K562 (cell line): ENCODE results near the gene PDCD1. TPM values are rescaled to one million over a fixed set of nuclear protein-coding genes. Genes with fewer than 3 reads are reported as not detected.

Experiments used
- FOXA3 ChIP-seq, 2 experiments: fragments of 450-650 bp in 1 of 2; sonication (generic) in 1 of 2; formaldehyde crosslinking; IDR thresholded peaks in 1 of 2; conservative IDR thresholded peaks in 1 of 2; 2 replicates each; pipeline versions ENCODE4 v1.4.0 to v1.8.0; 2020 to 2022; ENCODE audit warnings: mild to moderate bottlenecking in 2 of 2, missing genetic modification reagents in 1 of 2
- KHSRP ChIP-seq: fragments of 450-650 bp; IDR thresholded peaks from 2 replicates; pipeline ENCODE4 v1.6.1; 2017
- NFRKB ChIP-seq: fragments of 450-650 bp; IDR thresholded peaks from 2 replicates; pipeline ENCODE4 v1.6.1; 2016; ENCODE audit warnings: low read depth
- POLR2B ChIP-seq: fragments of 450-650 bp; IDR thresholded peaks from 2 replicates; pipeline ENCODE4 v1.6.1; 2018; ENCODE audit warnings: low read depth; ENCODE audit not compliant: partially characterized antibody
- PTTG1 ChIP-seq: fragments of 450-650 bp; IDR thresholded peaks from 2 replicates; pipeline ENCODE4 v1.6.1; 2016; ENCODE audit warnings: low read depth, mild to moderate bottlenecking, missing genetic modification characterization, missing compliant biosample characterization
- RBM15 ChIP-seq: fragments of 200-400 bp; formaldehyde crosslinking; IDR thresholded peaks from 2 replicates; pipeline ENCODE4 v1.6.1; 2018; ENCODE audit warnings: mild to moderate bottlenecking, low read length, moderate library complexity; ENCODE audit not compliant: insufficient read depth
- ZBTB26 ChIP-seq: fragments of 450-650 bp; formaldehyde crosslinking; IDR thresholded peaks from 2 replicates; pipeline ENCODE4 v1.4.0; 2022; ENCODE audit warnings: missing genetic modification characterization
- ZBTB34 ChIP-seq: fragments of 250-450 bp; sonication (Bioruptor Pico); IDR thresholded peaks from 2 replicates; pipeline ENCODE4 v1.8.0; 2021; ENCODE audit warnings: mild to moderate bottlenecking, moderate library complexity
- ZNF239 ChIP-seq: fragments of 250-450 bp; sonication (Bioruptor Pico); IDR thresholded peaks from 2 replicates; pipeline ENCODE4 v1.4.0; 2020; ENCODE audit warnings: mild to moderate bottlenecking
- ZNF384 ChIP-seq: IDR thresholded peaks from 2 replicates; pipeline ENCODE4 v1.6.1; 2012; ENCODE audit warnings: low read depth, low read length, improper control_type of control experiment
- polyA plus RNA-seq, 8 experiments: library from polyadenylated mRNA; depleted of rRNA in 4 of 8; stranded (reverse) in 5 of 8; unstranded in 3 of 8; fragments of >200 nt; fragmentation: Nextera tagmentation in 2 of 8; fragmentation: Illumina TruSeq in 1 of 8; extraction: Ambion mirVana in 2 of 8; extraction: Trizol in 1 of 8; gene quantifications; 2 replicates each; pipeline versions ENCODE4 v1.2.1 to v1.2.3, GENCODE V29; 2011 to 2014; ENCODE audit warnings: inconsistent platforms in 1 of 8, missing spikeins in 1 of 8
- total RNA-seq, 7 experiments: library from RNA; depleted of rRNA in 6 of 7; stranded (reverse); fragments of >200 nt in 6 of 7; fragmentation: Illumina TruSeq in 2 of 7; extraction: Trizol in 2 of 7; gene quantifications; 2 replicates each; pipeline versions ENCODE4 v1.2.1 to v1.2.3, GENCODE V29; 2011 to 2021; ENCODE audit warnings: low replicate concordance in 1 of 7
- TF ChIP-seq, protein P1 (sequence below): sonication (generic); formaldehyde crosslinking; IDR thresholded peaks from 2 replicates; pipeline ENCODE4 v1.8.0; 2022; ENCODE audit warnings: mild to moderate bottlenecking, missing genetic modification reagents
- TF ChIP-seq, protein P2 (sequence below): IDR thresholded peaks from 2 replicates; pipeline ENCODE4 v1.6.1; 2014; ENCODE audit warnings: antibody characterized with exemption

The PDCD1 gene
- total and polyA plus RNA-seq, 9 of the 15 experiments (the other 6 are each of a cell fraction or from before 2014, with no cell fraction given), result 0.15 to 2.5 (median 1.0) TPM; not detected in 2

DNA sequence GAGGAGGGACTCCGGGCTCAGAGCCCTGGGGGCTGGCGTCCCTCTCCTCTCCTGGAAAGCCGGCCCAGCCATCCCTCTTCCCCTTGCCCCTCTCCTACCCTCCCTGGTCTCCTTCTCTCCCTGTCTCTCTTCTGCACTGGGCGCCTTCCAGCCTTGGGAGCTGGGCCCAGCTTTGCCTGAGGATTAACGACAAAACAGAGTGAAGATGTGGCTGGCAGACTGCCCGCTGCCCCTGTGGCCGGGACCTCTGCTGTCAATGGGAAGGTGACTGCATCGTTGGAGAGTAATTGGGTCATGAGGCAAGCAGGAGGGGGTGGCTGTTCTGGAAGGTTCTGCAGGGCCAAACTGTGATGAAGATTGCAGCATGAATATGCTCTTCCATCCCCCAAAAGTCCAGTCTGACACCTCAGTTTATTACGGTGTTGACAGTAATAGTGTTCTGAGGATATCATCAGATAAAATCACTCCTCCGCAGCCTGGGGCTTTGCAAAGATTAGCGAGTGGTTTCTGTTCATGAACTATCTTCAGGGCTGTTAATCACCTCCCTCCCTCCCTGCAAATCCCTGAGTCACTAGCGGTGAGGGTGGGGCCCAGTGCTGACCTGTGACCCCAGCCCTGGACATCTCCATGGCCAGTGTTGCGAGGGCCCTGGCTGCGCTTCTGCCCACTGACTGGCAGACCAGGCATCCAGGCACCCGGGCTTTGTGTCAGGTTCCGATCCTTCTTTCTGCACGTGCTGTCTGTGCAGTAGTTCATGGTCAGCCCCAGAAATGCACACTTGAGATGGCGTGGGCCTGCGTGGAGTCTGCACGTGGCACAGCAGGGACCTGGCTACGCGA is 33.8 kb upstream of the PDCD1 start (continued):
- no peak for TF ChIP-seq NFRKB
- TF ChIP-seq KHSRP, result no peak
- no peak for TF ChIP-seq ZBTB34 (CRISPR knock-in tag)
- no peak for TF ChIP-seq FOXA3 (CRISPR knock-in tag; conservative IDR thresholded peaks at IDR 0.05 in 1 of 2, IDR thresholded peaks at IDR 0.05 in 1 of 2)
- TF ChIP-seq, protein P1, sequence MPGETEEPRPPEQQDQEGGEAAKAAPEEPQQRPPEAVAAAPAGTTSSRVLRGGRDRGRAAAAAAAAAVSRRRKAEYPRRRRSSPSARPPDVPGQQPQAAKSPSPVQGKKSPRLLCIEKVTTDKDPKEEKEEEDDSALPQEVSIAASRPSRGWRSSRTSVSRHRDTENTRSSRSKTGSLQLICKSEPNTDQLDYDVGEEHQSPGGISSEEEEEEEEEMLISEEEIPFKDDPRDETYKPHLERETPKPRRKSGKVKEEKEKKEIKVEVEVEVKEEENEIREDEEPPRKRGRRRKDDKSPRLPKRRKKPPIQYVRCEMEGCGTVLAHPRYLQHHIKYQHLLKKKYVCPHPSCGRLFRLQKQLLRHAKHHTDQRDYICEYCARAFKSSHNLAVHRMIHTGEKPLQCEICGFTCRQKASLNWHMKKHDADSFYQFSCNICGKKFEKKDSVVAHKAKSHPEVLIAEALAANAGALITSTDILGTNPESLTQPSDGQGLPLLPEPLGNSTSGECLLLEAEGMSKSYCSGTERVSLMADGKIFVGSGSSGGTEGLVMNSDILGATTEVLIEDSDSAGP (CRISPR knock-in tag), result no peak
- TF ChIP-seq ZNF384, result no peak
- no peak for TF ChIP-seq ZBTB26 (CRISPR knock-in tag)
- no peak for TF ChIP-seq PTTG1 (tag)
- TF ChIP-seq ZNF239 (CRISPR knock-in tag), result no peak
- TF ChIP-seq, protein P2, sequence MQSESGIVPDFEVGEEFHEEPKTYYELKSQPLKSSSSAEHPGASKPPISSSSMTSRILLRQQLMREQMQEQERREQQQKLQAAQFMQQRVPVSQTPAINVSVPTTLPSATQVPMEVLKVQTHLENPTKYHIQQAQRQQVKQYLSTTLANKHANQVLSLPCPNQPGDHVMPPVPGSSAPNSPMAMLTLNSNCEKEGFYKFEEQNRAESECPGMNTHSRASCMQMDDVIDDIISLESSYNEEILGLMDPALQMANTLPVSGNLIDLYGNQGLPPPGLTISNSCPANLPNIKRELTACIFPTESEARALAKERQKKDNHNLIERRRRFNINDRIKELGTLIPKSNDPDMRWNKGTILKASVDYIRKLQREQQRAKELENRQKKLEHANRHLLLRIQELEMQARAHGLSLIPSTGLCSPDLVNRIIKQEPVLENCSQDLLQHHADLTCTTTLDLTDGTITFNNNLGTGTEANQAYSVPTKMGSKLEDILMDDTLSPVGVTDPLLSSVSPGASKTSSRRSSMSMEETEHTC, result no peak
- no peak for TF ChIP-seq RBM15
- no peak for TF ChIP-seq POLR2B
